Ovary (tissue), 3 donors: Measurements from ENCODE around the gene MAFG.

Experiments used
- CTCF ChIP-seq, 3 donors: fragments of 450-650 bp in 2 of 3; fragments of 200-600 bp in 1 of 3; IDR thresholded peaks; one replicate each; pipeline versions ENCODE4 v1.5.1 to v1.8.0; 2016 to 2022; ENCODE audit warnings: antibody characterized with exemption in 3 of 3, mild to moderate bottlenecking in 1 of 3
- EP300 ChIP-seq: sonication (generic); formaldehyde crosslinking; IDR thresholded peaks from one replicate; pipeline ENCODE4 v1.6.1; 2017; ENCODE audit warnings: antibody characterized with exemption
- POLR2A ChIP-seq: fragments of 450-650 bp; IDR thresholded peaks from one replicate; pipeline ENCODE4 v1.6.1; 2017; ENCODE audit warnings: antibody characterized with exemption, mild to moderate bottlenecking, moderate library complexity
- donor health status: DM: no; HTN: no; CAD: no.

DNA sequence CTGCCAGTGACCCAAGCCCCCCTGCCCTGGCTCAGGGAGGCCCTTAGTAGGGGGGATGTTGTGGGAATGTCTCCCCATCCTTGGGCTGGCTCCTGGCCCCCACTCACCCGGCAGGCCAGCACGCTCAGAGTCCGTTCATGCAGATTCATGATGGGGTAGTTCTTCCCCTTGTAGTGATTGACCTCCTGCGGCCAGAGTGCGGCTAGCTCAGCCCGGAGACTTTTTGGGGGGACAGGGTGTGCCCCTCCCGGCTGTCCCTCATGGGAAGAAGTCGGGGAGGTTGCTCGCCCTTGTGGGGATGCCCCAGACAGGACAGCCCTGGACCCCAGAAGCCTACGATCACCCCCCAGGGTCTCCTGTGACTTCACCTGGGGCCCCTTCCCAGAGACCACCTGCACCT, 21.5 kb downstream of the MAFG start:
- no peak for TF ChIP-seq CTCF (IDR thresholded peaks at IDR 0.05)
- TF ChIP-seq POLR2A: no peak
- no peak for TF ChIP-seq EP300
